Natural killer cell (primary cell): ENCODE measurements around the gene ATP5F1A. TPM values are rescaled to one million over a fixed set of nuclear protein-coding genes. Genes with fewer than 3 reads are reported as not detected.
A peak's percentile ranks its signal among the peaks of the same experiment; 100 is the strongest.
"Not testable (repeated sequence)": the region's sequence is repeated elsewhere in the genome, so short reads cannot be mapped to it uniquely, and the experiment has no call there.

Source experiments
- ATAC-seq, 3 donors: fragments of 150-1000 bp in 2 of 3; fragments of 200-7000 bp in 1 of 3; cut with Tn5 transposase; 1 replicate in 1 of 3; 2 replicates in 2 of 3; pipeline ENCODE4 v1.10.0; 2021; ENCODE audit warnings: mild to moderate bottlenecking in 2 of 3, moderate library complexity in 2 of 3
- DNase-seq, 2 donors: peaks; one replicate each; pipeline versions ENCODE4 v3.0.0 to v3.0.0-alpha.2; 2013 to 2021; ENCODE audit warnings: mixed read lengths in 1 of 2
- H3K27ac ChIP-seq: one replicate; pipeline ENCODE4 v1.5.1; 2013; ENCODE audit warnings: mild to moderate bottlenecking, low read length
- H3K27me3 ChIP-seq: one replicate; pipeline ENCODE4 v1.6.1; 2013; ENCODE audit warnings: low read length; ENCODE audit not compliant: control insufficient read depth, insufficient read depth
- H3K36me3 ChIP-seq: one replicate; pipeline ENCODE4 v1.6.1; 2013; ENCODE audit warnings: low read length; ENCODE audit not compliant: control insufficient read depth, insufficient read depth
- H3K4me1 ChIP-seq: one replicate; pipeline ENCODE4 v1.6.1; 2013; ENCODE audit warnings: low read length; ENCODE audit not compliant: control insufficient read depth, insufficient read depth
- H3K4me3 ChIP-seq: one replicate; pipeline ENCODE4 v1.5.1; 2013; ENCODE audit warnings: low read length
- H3K9me3 ChIP-seq: one replicate; pipeline ENCODE4 v1.6.1; 2013; ENCODE audit warnings: low read length; ENCODE audit not compliant: control insufficient read depth, insufficient read depth
- H3K27ac Mint-ChIP-seq, 2 donors: one replicate each; pipeline ENCODE4 v1.8.0; 2022; ENCODE audit warnings: mild to moderate bottlenecking in 2 of 2, mixed read lengths in 2 of 2, moderate library complexity in 1 of 2
- H3K27me3 Mint-ChIP-seq, 2 donors: one replicate each; pipeline ENCODE4 v1.8.0; 2022; ENCODE audit warnings: low read depth in 2 of 2, mixed read lengths in 2 of 2
- H3K36me3 Mint-ChIP-seq: one replicate; pipeline ENCODE4 v1.8.0; 2022; ENCODE audit warnings: mixed read lengths
- H3K4me1 Mint-ChIP-seq, 2 donors: one replicate each; pipeline ENCODE4 v1.8.0; 2022; ENCODE audit warnings: mixed read lengths in 2 of 2
- H3K4me3 Mint-ChIP-seq: one replicate; pipeline ENCODE4 v1.8.0; 2022; ENCODE audit warnings: mild to moderate bottlenecking, moderate library complexity, mixed read lengths
- H3K9me3 Mint-ChIP-seq, 2 donors: one replicate each; pipeline ENCODE4 v1.8.0; 2022; ENCODE audit warnings: mixed read lengths in 2 of 2
- CTCF ChIP-seq: fragments of 200-600 bp; IDR thresholded peaks from one replicate; pipeline ENCODE4 v1.8.0; 2022; ENCODE audit warnings: antibody characterized with exemption
- WGBS: methylation state at CpG from one replicate; pipeline ENCODE4 v1.1.7; 2013; ENCODE audit warnings: missing lambda C conversion rate; ENCODE audit not compliant: insufficient coverage; 5-methylcytosine and 5-hydroxymethylcytosine counted together
- intact Hi-C: fragments of 100-400 bp; cut with micrococcal nuclease; formaldehyde crosslinking; loops from one replicate; pipeline ENCODE4 v1.14.2; 2022
- total RNA-seq, 4 donors: library from RNA; stranded (reverse); fragments of 120-200 nt in 1 of 4; gene quantifications; one replicate each; pipeline versions ENCODE4 v1.2.3 to v1.2.4, GENCODE V29; 2013 to 2022

Gene ATP5F1A
- total RNA-seq, 3 donors from 2014 or later (not counting 1 experiment from before 2014, with no cell fraction given): 209 to 218 (median 218) TPM

- Mint-ChIP-seq H3K4me3 (peak overlapping the region; percentile 98), H3K4me1 (peaks cover 25 to 27% of the 10 kb centered on the region in 2 donors), H3K27me3 (no peaks in the 10 kb centered on the region), H3K27ac (peak overlapping the region; percentile 94 to 95), H3K9me3 (no peaks in the 10 kb centered on the region), H3K36me3 (no peaks in the 10 kb centered on the region)
- TF ChIP-seq CTCF: no peak
- H3K27me3 ChIP-seq: no peaks in the 10 kb centered on the region
- H3K9me3 ChIP-seq: no peaks in the 10 kb centered on the region
- intact Hi-C loops: loop anchor here (5.0 to 10.0 kb wide), 2 partner anchors 77 to 410 kb away; a partner anchor contains a TSS
- WGBS: 0% methylated on average over 8 of the region's 8 CpGs
- H3K36me3 ChIP-seq: peaks cover 19% of the 10 kb centered on the region
- H3K4me3 ChIP-seq: peak overlapping the region; percentile 71
- H3K27ac ChIP-seq: peak overlapping the region; percentile 81
- DNase-seq (peak in 1 of 2 donors; percentile 58), ATAC-seq (peak; percentile 10 to 28 (median 10))
- H3K4me1 ChIP-seq: peaks cover 25% of the 10 kb centered on the region
Observed at GRCh38 chr18:46097431-46097800, 680 bp downstream of the ATP5F1A start.

GRCh38 chr18:46096651-46097300, 1.3 kb downstream of the ATP5F1A start:
- Histone ChIP-seq H3K9me3 (no peaks in the 10 kb centered on the region), H3K4me3 (peak overlapping the region; percentile 71), H3K4me1 (peaks cover 25% of the 10 kb centered on the region), H3K27me3 (no peaks in the 10 kb centered on the region), H3K27ac (peak overlapping the region; percentile 81), H3K36me3 (peaks cover 24% of the 10 kb centered on the region)
- peak in 1 of 2 donors; percentile 20 for DNase-seq
- intact Hi-C loops: loop anchor here (5.0 to 10.0 kb wide), 2 partner anchors 78 to 409 kb away; a partner anchor contains a TSS
- WGBS: 52% methylated on average over 17 of the region's 22 CpGs
- Mint-ChIP-seq H3K4me1 (peaks cover 25 to 27% of the 10 kb centered on the region in 2 donors), H3K9me3 (no peaks in the 10 kb centered on the region), H3K4me3 (peak overlapping the region; percentile 98), H3K36me3 (no peaks in the 10 kb centered on the region), H3K27ac (peak overlapping the region; percentile 94 to 95), H3K27me3 (no peaks in the 10 kb centered on the region)
- ATAC-seq: no peak
- TF ChIP-seq CTCF: no peak

DNA sequence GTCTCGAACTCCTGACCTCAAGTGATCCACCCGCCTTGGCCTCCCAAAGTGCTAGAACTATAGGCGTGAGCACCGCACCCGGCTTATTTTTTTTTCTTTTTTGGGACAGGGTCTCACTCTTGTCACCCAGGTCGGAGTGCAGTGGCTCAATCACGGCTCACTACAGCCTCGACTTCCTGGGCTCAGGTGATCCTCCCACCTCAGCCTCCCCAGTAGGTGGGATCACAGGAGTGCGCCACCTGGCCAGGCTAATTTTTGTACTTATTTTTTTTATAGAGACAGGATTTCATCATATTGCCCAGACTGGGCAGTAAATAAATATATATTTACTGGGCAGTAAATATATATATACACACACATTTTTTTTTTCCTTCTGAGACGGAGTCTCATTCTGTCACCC, 2.6 kb downstream of the ATP5F1A start:
- H3K27me3 Mint-ChIP-seq: no peaks in the 10 kb centered on the region
- no peak overlapping the region for H3K4me3 ChIP-seq
- H3K27me3 ChIP-seq: no peaks in the 10 kb centered on the region
- peak overlapping the region; percentile 35 for H3K4me3 Mint-ChIP-seq
- ATAC-seq (no peak), DNase-seq (no peak)
- WGBS: 91% methylated on average over 9 of the region's 10 CpGs
- H3K4me1 ChIP-seq: peaks cover 25% of the 10 kb centered on the region
- no peak for TF ChIP-seq CTCF
- peak overlapping the region; percentile 9 for H3K27ac ChIP-seq
- intact Hi-C loops: loop anchor here (5.0 to 10.0 kb wide), 2 partner anchors 79 to 408 kb away; a partner anchor contains a TSS
- peaks cover 31 to 34% of the 10 kb centered on the region in 2 donors for H3K4me1 Mint-ChIP-seq
- H3K27ac Mint-ChIP-seq: peak overlapping the region; percentile 15 to 64
- no peaks in the 10 kb centered on the region for H3K9me3 Mint-ChIP-seq
- peaks cover 37% of the 10 kb centered on the region for H3K36me3 ChIP-seq
- no peaks in the 10 kb centered on the region for H3K36me3 Mint-ChIP-seq
- no peaks in the 10 kb centered on the region for H3K9me3 ChIP-seq

- H3K27ac ChIP-seq, DNase-seq, H3K4me3 ChIP-seq, H3K9me3 Mint-ChIP-seq, H3K4me1 ChIP-seq, ATAC-seq, intact Hi-C loops, H3K27me3 ChIP-seq, H3K4me3 Mint-ChIP-seq, H3K27me3 Mint-ChIP-seq, H3K9me3 ChIP-seq: not testable (repeated sequence)
- peaks cover 20% of the 10 kb centered on the region for H3K36me3 Mint-ChIP-seq
- H3K4me1 Mint-ChIP-seq: peaks cover 6 to 18% of the 10 kb centered on the region in 2 donors
- peaks cover 96% of the 10 kb centered on the region for H3K36me3 ChIP-seq
- 94% methylated on average over 8 of the region's 8 CpGs for WGBS
- H3K27ac Mint-ChIP-seq: peak overlapping the region in 1 of 2 donors; percentile 57
Observed at GRCh38 chr18:46088501-46088900, 9.6 kb downstream of the ATP5F1A start.
